NB4 (cell line): ENCODE data around the gene HTR6.

ENCODE experiments used
- CTCF ChIP-seq: IDR thresholded peaks from one replicate; pipeline ENCODE4 v1.5.1; 2012; ENCODE audit warnings: low read depth, low read length
- TF ChIP-seq, protein P1 (sequence below): IDR thresholded peaks from 2 replicates; pipeline ENCODE4 v1.6.1; 2011; ENCODE audit warnings: low read depth, low read length

- TF ChIP-seq CTCF = no peak
- TF ChIP-seq, protein P1, sequence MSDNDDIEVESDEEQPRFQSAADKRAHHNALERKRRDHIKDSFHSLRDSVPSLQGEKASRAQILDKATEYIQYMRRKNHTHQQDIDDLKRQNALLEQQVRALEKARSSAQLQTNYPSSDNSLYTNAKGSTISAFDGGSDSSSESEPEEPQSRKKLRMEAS = no peak
These were observed 33.5 kb downstream of the HTR6 start for GRCh38 chr1:19698181-19698580.
